Measurements from ENCODE around the gene TEF. TPM values are rescaled to one million over a fixed set of nuclear protein-coding genes. Genes with fewer than 3 reads are reported as not detected.
"Not testable (repeated sequence)": the region's sequence is repeated elsewhere in the genome, so short reads cannot be mapped to it uniquely, and the experiment has no call there.

TEF gene
- polyA plus RNA-seq, 5 donors, result 10.0 to 14.5 (median 13.0) TPM

DNA sequence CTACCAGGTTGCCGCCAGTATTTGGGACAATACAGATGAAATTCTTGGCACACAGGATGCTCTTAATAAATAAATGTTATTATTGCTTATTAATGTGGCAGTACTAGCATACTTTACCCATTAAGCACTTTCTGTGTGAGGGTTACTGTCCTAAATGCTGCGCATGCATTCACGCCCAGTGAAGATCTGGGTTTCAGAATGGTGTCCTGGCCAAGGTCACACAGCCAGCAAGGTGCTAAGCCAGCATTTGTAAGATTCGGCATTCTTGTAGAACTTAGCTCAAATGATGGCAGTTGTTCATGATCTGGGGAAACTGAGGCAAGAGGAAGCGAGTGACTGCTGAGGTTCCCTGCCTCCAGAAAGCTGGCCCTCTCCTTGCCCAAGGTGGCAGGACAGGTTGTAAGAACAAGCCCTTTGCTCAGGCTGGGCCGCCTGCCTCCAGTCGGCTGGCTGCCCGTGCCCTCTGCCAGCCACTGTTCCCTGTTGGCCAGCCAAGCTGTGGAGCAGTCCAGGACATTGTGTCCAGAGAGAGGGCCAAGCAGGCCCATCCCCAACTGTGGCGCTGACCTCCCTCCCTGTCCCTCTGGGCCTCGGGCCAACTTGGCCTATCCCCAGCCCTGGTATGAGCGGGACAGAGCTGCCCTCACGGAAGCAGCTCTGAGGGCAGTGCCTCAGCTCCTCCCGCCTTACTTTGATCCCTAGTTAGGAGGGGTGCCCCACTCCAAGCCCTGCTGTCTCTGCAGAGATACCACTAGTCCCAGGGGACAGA is 36.1 kb downstream of the TEF start:
- DNase-seq, result no peak

DNA sequence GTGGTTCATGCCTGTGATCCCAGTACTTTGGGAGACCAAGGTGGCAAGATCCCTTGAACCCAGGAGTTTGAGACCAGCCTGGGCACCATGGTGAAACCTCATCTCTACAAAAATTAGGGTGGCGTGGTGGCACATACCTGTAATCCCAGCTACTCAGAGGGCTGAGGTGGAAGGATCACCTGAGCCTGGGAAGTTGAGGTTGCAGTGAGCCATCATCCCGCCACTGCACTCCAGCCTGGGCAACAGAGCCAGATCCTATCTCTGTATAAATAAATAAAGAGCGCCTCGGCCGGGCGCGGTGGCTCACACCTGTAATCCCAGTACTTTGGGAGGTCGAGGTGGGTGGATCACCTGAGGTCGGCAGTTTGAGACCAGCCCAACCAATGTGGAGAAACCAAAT is 37.0 kb downstream of the TEF start:
- no peak for DNase-seq

DNA sequence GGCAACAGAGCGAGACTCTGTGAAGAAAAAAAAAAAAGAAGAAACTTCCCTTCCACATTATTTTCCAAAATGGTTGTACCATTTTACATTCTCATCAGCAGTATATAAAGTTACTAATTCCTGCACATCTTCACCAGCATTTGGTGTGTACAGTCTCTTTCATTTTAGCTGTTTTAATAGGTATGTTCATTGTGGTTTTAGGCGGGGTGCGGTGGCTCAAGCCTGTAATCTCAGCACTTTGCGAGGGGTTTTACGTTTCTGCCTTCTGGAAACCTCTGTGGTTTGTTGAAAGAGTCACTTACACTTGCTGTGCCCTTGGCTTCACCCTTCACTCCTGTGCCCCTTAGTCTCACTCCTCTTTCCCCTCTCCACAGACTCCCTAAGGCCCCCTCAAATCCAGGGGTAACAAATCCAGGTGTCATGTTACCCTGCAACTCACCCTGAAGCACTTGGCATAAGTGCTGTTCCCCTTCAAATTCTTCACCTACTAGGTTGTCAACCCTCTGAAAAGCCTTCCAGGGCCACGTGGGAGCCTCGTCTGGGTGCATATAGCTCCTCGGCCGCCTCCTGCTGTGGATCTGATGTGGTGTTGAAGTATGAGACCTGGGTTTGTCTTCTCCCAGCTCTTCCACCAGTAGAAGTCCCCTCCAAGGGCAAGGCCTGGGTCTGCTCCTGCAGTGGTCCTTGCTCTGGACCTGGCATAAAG is 44.1 kb downstream of the TEF start:
- no peak for DNase-seq

DNA sequence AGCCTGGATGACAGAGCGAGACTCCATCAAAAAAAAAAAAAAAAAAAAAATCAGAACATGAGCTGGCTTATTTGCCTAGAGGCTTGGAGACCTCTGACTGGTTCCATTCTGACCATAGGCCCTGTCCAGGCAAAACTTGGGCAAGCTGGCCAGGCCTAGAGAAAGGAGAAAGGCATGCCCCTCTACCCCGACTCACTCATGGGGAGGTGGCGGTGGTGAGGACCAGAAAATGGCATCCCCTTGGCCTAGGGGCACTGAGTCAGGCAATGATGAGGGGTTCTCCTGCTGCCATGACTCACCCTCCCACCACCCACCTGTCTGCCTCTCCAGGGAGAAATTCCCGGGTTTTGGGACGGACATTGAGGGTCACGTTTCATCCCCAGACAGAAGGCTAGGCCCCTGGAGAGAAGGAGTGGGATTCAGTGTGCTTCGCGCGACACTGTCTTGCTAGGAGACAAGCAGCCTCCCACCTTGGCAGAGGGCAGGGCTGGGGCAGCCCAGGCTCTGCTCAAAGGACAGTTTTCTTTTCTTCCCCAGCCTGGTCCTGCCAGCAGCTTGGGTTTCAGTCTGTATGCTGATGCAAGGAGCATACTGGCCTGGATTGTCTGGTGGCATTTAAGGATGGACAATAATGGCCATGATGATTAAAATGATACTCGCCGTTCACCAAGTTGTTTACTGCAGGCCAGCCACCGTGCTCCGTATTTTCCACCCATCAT is 47.6 kb downstream of the TEF start:
- no peak for DNase-seq

DNA sequence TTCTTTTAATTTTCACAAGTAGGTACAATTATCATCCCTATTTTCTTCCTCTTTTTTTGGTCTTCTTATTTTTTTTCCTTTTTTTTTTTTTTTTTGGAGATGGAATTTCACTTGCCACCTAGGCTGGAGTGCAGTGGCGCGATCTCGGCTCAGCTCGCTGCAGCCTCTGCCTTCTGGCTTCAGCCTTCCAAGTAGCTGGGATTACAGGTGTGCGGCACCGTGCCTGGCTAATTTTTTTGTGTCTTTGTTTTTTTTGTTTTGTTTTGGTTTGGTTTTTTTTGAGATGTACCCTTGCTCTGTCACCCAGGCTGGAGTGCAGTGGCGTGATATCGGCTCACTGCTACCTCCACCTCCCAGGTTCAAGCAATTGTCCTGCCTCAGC is 48.2 kb downstream of the TEF start:
- DNase-seq, result no peak

DNA sequence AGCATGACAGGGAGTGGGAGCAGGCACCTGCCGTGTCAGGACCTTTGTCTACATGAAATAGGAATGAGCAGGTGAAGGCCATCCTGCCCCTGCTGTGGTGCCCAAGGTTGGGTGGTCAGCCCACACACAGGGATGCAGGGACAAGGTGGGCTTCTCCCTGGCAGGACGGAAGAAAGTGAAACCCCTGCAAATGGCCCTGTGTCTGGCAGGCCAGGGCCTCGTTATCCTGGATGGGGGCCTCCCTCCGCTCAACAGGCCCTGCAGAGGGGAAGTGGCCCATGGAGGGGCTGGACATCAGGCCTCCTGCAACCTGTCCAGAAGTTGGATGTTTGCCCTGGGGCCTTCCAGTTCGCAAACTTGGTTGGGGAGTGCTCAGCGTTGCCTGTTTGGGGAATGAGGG is 49.9 kb downstream of the TEF start:
- DNase-seq, result no peak

DNA sequence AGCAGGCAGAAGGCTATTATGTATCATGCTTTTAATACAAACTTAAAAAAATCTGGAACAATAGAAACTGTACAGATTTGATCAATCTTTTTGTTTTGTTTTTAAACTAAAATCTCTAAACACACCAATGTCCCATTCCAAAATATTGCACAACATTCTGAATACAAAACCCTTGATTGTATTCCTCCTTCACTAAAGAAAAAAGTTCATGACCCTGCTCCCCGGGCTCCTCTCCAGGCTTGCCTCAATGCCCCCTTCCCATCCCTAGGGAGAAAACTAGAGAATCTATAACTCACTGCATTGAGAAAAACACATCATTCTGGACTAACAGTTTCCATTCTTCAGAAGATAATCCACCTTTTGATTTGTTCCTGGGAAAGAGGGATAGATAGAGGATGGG is 51.7 kb downstream of the TEF start:
- not testable (repeated sequence) for DNase-seq

DNA sequence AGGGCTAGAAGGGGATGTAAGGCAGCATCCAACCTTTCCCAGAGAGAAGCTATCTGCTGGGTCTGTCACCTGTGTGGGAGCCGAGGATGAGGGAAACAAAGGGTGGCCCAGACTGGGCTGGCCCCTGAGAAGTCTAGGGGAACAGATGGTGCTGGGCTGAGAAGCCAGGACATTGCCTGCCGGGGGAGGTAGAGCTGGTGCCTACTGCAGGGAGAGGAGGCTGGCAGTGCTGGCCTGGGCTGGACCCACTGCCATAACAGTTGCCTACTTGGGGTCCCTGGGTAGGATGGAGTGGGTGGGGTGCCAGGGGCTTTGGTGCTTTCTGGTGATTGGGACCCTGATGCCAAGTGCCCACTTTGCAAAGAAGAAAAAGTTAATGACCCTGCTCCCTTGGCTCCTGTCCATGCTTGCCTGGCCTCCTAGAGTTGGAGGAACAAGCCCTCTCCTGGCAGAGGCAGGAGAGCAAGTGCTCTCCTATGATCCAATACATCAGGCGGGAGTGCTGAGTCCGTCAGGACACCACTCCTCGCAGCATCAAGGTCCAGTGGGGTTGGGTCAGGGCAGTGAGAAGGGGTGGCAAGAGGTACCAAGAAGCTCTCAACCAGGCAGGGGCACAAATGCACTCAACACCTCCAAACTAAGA is 52.7 kb downstream of the TEF start:
- DNase-seq, result not testable (repeated sequence)

DNA sequence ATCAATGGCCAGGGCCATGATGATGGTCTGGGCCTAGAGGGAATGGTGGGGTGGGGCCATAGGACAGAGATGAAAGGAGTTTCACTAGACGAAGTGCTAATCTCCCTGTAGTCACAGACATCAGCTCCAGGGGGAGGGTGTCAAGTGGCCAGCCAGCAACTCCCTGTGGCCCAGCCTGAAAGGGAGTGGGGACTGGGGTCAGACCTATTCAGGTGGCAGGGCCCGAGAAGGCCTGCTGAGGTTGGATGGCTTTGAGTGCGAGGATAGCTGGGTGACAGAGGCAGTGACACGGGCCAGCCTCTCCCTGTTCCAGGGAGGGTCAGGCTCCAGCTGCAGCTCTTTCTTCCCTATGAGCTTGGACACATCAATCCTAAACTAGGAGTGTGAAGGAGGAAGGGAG is 53.8 kb downstream of the TEF start:
- DNase-seq, result no peak

DNA sequence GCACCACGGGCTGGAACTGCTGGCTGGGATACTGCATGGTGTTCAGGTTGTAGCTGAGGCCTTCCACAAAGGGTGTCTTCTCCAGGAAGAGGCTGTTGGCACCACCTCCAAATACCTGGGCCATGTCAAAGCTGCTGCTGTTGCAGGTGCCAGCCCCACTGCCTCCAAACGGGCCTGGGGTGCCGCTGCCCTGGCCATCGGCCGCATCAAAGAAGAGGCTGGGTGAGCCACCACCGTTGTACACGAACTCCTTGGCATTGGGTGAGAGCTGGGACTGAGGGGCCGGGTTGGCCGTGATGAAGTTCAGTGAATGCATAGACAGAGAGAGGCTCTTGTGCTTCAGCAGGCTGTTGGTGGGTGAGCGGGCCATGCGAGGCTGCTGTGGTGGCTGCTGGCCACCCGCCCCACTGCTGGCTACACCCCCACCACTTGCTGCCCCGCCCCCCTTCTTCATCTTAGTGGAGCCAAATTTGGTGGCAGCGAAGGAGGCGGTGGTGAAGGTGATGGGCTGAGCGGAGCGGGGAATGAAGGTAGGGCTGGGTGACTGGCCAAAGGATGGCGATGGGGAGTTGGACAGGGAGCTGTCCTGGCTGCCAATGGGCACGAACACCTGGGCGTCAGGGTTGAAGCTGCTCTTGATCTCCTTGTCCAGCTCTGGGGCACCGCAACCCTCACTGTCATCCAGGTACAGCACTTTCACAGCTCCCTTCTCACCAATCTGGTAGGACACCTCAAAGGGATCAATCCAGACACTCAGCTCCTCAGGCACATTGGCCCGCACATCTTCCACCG is 54.8 kb downstream of the TEF start:
- no peak for DNase-seq

DNA sequence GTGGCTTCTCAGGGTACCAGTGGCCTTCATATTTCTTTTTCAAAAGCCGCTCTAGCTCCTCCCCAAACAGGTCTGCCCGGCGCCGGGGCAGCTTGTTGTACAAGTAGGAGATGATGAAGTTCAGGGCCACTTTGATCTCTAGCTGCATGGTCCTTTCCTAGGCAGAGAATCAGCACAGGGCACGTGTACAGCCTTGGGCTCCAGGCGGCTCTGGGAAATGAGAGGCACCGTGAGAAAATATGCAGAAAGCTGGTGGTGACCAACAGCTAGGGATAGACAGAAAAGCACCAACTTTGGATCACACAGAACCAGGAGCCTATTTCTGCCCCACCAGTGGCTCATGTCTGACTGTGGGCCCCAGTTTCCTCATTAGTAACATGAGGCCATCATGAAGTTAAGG is 55.5 kb downstream of the TEF start:
- DNase-seq, result no peak

DNA sequence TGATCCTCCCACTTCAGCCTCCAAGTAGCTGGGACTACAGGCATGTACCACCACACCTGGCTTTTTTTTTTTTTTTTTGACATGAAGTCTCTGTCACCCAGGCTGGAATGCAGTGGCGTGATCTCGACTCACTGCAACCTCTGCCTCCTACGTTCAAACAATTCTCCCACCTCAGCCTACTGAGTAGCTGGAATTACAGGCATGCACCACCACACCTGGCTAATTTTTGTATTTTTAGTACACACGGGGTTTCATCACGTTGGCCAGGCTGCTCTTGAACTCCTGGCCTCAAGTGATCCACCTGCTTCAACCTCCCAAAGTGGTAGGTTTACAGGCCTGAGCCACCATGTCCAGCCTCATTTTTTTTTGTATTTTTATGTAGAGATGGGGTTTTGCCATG is 58.8 kb downstream of the TEF start:
- not testable (repeated sequence) for DNase-seq

DNA sequence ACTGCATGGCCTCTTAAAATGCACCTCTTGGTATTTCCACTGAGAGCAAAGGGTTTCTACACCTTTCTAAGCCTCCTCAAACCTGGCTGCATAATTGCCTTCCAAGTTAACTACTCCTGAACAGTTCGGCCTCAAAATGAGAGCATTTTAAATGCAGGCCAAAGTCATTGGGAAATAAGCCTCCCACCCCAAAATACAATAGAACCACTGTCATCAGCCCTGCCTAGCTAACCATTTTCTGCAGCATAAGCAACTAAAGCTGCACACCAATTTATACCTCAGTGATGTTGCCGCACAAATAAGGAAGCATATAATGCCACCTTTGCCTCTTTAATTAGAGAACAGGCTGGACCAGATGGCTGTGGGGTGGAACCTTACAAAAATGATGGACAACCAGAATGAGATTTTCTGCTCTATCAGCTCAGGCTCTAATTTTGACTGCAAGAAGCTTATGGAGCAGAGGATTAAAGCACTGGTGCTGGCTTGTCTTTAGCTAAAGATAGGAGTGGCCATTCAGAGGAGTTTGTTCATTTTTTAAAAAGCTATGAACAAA is 60.6 kb downstream of the TEF start:
- DNase-seq, result no peak

DNA sequence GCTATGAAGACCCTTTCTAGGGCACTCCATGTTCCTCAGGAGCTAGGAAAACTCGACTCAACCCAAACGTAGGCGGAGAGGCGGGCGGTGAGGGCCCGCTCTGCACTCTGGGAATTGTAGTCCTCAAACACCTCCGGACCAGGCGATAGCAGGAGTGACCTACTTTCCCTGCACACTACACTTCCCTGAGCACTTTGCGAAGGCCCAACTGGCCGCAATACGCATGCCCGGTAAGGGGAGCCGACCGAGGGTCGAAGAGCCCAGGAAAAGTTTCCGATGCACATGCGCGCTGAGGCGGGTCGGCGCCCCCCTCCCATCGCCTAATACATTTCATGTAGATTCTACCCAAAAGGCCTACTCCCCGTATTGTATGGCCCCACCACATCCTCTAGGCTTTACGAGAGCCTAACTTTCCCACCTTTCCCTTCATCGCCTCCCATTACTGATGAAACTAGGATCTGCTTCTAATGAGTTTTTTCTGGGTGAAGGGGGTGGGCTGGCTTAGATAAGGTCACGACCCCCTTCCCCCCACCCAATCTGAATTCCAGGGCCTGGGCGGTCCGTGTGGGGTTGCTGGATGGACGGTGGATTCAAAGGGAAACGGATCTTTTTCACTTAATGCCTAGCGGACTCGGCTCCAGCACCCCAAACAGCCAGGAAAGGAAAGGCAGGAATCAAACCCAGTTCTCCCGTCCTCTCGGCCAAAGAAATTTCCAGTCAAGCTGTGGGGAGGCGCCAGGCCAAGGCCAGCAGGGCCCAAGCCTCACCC is 62.8 kb downstream of the TEF start:
- peak; percentile 97 to 98 for DNase-seq

DNA sequence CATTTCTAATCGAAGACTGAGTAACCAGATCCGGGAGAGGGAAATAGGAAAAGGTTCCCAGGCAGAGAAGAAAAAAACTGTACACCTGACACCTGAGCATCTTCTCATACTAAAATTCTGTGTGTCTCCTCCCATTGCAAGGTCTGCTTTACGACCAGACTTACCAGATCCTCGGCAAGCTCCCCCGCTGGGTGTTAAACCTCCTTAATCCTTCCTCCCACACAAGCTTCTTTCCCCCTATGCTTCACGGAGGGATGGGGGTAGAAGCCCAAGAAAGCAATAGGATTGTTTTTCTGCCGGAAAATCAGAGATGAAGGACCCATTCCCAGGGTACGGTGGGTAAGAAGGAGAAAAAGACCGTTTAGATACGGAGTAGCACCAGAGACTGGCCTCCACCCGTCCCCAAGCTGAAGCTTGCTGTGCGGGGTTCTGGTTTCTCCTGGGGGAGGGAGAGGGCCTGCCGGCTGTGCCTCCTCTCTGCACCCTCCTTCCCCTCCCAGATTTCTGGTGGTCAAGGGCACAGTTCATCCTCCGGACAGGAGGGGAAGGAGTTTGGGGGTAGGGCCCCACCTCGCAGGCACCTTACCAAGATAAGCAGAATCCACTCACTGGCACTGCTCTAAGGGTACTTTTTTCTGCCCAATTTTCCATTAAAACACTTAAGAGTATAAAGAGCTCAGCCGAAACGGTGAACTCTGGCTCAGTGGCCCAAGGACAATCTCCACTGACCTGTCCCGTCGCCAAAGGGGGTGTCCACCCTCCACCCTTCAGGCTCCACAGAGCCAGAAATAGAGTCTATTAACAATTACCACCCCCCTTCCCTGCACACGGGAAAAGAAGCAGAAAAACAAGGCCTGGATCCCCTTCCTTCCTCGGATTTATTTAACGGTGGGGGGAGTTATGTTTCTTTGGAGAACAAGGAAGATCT is 63.7 kb downstream of the TEF start:
- DNase-seq, result peak; percentile 14 to 17

DNA sequence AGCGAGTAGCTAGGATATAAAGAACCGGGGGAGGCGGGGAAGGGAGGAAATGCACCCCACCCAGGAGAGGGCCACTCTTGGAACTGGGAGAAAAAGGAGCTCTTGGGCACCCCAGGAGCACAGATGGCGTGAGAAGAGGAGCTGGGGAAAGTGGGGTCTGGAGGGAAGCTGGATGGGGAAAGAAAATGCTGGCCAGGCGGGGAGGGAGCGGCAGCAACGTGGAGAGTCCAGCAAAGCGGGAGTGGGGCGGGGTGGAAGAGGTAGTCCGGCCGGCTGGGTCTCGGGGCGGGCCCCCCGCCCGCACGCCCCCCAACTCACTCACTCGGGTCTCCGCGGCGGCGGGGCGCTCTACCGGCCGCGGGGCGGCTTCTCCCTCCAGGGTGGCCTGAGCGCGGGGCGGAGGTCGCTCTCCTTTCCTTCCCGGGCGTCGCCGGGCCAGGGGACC is 64.3 kb downstream of the TEF start:
- DNase-seq, result peak in 1 of 2 donors; percentile 5

DNA sequence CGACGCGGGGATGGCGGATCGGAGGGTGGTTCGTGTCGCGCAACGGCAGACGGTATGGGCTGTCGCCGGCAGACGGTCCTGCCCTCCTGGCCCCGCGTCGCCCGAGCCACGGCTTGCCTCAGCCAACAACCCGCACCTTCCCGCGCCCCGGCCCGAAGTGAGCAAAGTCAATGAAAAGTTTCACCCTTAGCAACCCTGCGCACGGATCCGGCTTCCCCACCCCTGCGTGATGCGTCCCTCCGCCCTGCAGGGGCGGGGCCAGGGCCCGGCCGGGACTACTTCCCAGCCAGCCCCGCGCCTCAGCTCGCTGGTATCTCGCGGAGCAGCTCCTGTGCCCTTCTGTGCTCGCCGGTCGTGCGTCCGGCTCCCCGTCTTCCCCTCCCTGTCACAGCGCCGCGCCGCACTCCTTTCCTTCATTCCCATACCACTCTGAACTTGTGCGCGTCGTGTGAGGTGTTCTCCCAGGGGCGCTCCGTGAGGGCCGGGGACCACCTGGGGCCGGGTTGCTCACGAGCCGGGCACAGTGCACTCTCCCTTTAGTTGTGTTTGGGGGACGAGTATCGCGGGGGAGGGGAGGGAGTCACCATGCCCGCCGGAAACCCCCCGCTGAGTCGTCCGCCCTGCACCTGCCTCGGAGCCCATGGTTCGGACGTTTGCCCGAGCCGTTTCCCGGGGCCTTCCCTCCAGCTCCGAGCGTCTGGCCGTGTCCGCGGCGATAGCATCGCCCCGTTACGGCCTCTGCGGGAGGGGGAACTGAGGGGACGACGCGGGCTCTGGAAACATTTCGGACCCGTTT is 65.1 kb downstream of the TEF start, which contains the start of gene TOB2:
Gene TOB2, minus strand, starts transcription at position 163 of the 796 bp plus-strand sequence. CDS start 9,456 bp downstream, outside the sequence.
- DNase-seq, result peak; percentile 95 to 96

Data from right lung (tissue), 5 donors.